ENCODE results near the gene GZMM.

GZMM gene

GRCh38 chr19:512547-513365, 31.1 kb upstream of the GZMM start:
- DNase-seq (ENCODE audit: low read depth in 2 of 2): no peak

GRCh38 chr19:513368-514165, 30.3 kb upstream of the GZMM start:
- DNase-seq (ENCODE audit: low read depth in 2 of 2): no peak

DNA sequence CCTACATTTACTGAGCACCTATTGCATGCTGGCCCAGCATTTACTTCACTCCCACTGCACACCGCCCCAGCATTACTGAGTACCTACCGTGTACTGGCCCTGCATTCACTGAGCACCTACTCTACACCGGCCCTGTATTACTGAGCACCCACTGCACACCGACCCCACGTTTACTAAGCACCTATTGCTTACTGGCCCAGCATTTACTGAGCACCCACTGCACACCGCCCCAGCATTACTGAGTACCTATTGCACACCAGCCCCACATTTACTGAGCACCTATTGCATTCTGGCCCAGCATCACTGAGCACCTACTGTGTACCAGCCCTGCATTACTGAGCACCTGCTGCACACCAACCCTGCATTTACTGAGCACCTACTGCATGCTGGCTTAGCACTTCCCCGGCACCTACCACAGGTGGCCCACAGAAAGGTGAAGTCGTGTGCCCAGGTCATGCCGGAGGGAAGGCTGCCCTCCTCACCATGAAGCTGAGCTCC, 29.6 kb upstream of the GZMM start:
- no peak for DNase-seq (ENCODE audit: low read depth in 2 of 2)

GRCh38 chr19:517721-518597, 25.9 kb upstream of the GZMM start:
- no peak for DNase-seq (ENCODE audit: low read depth in 2 of 2)

DNA sequence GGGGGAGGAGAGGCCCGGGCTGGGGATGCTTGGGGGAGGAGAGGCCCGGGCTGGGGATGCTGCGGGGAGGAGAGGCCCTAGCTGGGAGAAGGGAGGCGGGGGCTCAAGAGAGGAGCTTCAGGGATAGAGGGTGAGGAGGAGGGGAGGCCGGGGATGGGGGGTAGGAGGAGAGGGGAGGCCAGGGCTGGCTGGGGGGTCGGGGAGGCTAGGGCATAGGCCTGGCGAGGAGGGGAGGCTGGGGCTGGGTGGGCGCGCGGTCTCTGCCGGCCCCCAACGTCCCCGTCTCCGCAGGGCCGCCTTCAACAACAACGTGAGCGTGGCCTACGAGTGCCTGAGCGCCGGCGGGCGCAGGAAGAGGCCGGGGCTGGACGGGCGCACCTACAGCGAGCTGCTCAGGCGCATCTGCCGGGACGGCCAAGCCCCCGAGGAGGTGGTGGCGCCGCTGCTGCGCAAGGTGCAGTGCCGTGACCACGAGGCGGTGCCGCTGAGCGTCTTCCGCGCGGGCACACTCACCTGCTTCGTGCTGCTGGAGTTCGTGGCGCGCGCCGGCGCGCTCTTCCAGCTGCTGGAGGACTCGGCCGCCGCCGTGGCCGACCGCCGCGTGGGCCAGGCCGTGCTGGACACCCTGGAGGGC, 25.1 kb upstream of the GZMM start:
- DNase-seq (ENCODE audit: low read depth in 2 of 2): peak; percentile 52 to 58

GRCh38 chr19:519449-519865, 24.4 kb upstream of the GZMM start:
- no peak for DNase-seq (ENCODE audit: low read depth in 2 of 2)

GRCh38 chr19:522726-523125, 21.1 kb upstream of the GZMM start:
- no peak for DNase-seq (ENCODE audit: low read depth in 2 of 2)

DNA sequence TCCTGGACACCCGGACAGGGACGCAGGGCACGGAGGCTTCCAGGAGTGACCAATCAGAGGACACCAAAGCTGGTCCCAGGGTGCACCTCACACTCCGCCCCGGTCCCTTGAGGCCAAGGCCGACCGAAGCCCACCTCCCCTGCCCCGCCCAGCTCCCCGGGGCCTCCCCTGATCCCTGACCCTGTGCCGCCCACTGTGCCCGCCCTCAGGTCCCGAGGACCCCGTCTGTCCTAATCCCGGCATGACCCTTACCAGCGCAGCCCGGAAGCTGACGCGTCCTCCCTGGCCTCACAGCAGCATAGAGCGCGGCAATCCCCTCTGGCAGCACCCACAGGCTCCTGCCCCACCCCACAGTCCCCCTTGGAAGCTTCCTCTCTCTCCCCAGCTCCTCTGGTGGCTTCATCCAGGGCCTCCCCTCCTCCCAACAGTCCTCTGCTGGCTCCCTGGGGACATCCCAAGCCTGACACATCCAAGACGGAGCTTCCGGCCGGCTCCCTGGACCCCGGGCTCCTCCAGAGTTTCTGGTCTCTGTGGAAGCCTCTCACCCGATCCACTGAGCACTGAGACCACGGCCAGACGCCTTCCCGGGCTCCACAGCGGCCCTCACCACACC, 19.7 kb upstream of the GZMM start:
- DNase-seq (ENCODE audit: low read depth in 2 of 2): no peak

DNA sequence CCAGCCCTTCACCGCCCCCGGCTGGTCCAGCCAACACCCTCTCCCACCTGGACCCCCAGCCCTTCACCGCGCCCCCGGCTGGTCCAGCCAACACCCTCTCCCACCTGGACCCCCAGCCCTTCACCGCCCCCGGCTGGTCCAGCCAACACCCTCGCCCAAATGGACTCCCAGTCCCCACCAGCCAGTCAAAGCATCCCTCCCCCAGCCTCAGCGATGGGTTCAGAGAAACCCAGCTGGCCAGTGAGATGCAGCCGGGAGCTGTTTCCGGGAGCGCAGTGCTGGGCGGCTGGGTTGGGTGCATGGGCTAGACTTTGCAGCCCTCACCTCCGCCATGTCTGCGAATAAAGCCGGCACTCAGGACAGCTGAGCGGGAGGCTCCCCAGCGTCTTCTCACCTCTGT, 18.8 kb upstream of the GZMM start:
- DNase-seq (ENCODE audit: low read depth in 2 of 2): no peak

DNA sequence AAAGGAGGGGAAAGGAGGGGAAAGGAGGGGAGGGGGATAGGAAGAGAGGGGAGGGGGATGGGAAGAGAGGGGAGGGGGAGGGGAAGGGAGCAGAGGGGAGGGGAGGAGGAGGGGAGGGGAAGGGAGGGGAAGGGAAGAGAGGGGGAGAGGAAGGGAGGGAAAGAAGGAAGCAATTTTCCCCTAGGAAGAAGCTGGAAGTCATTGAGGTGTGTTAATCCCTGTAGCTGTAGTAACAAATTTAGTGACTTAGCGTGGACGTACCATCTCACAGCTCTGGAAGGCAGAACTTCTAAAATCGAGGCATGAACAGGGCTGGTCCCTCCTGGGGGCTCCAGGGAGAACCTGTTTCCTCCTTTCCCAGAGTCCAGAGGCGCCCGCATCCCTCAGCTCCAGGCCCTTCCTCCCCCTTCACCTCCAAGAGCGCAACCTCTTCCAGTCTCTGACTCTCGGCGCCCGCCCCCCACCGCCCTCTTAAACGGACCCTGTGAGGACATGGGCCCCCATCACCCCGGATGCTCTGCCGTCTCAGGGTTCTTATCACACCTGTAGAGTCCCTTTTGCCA, 17.9 kb upstream of the GZMM start:
- DNase-seq (ENCODE audit: low read depth in 2 of 2): no peak

GRCh38 chr19:530134-531008, 13.5 kb upstream of the GZMM start:
- DNase-seq (ENCODE audit: low read depth in 2 of 2): no peak

DNA sequence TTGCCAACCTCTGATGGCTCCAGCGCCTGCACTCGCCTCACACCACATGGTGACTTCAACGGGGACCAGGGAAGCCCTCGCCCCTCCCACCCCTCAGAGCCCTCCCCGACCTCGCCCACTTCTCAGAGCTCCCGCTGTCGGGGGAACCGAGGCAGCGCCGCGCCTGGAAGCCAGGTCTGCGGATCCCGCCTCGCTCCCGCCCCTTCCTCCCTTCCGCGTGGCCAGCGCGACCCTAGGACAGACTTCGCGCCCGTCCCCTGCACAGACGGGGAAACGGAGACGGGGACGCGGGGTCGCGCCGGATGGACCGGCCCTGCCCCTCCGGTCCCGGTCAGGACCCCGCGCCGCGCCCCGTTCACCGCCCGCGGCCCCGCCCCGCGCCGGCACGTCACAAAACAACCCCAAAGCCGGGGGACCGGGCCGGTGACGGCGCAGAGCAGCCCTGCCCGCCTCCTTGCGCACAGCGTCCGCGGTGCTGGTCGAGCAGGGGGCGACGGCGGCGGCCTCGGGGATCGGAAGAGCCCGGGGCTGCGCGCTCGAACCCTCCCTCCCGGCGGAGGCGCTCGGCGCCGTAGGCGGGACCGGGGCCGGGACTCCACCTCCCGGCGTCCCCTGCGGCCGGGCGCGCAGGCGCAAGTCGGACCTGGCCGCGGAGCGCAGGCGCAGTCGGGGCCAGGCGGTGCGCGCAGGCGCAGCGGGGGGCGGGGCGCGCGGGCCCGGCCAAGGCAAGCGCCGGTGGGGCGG, 12.7 kb upstream of the GZMM start:
- DNase-seq (ENCODE audit: low read depth in 2 of 2): peak; percentile 76 to 89

GRCh38 chr19:531753-532560, 11.9 kb upstream of the GZMM start, which contains the start of gene CDC34:
CDC34 (plus strand) TSS chr19:531760; CDS start chr19:531932, 172 bp downstream.
- no peak for DNase-seq (ENCODE audit: low read depth in 2 of 2)

DNA sequence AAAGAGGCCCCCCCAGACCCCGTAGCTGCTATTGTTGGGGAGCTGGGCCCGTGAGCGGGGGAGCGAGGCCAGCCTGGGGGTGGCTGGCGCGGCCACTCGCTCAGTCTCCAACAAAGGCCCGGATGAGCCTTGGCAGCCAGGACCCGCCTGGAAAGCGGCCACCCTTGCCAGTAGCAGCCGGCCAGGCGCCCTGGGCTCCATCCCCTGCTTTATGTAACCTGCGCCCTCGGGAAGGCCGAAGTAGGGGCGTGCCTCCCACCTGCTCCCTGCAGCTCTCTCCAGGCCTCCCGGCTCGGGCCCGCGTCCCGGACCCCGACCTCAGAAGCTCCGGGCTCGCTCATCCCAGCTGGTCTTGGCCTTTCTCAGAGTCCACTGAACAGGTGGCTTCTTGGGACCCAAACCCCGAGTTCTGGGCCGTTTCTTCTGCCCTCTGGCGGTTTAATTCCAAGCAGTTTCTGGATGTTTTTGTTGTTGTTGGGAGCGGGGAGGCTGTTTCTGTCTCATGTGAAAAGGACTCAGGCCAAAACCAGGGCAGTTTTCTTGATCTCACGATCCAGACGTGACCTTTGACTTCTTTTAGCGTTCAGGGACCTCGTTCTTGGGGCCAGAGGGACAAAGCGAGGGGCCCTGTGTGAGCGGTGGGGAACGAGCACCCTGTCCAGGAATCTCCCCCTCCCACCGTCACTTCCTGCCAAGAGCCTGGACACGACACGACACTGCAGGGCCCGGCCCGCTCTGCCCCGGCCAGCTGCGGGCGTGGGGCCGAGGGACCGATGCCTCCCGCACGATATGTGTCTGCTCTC, 11.1 kb upstream of the GZMM start:
- DNase-seq (ENCODE audit: low read depth in 2 of 2): peak in 1 of 2 donors; percentile 36

DNA sequence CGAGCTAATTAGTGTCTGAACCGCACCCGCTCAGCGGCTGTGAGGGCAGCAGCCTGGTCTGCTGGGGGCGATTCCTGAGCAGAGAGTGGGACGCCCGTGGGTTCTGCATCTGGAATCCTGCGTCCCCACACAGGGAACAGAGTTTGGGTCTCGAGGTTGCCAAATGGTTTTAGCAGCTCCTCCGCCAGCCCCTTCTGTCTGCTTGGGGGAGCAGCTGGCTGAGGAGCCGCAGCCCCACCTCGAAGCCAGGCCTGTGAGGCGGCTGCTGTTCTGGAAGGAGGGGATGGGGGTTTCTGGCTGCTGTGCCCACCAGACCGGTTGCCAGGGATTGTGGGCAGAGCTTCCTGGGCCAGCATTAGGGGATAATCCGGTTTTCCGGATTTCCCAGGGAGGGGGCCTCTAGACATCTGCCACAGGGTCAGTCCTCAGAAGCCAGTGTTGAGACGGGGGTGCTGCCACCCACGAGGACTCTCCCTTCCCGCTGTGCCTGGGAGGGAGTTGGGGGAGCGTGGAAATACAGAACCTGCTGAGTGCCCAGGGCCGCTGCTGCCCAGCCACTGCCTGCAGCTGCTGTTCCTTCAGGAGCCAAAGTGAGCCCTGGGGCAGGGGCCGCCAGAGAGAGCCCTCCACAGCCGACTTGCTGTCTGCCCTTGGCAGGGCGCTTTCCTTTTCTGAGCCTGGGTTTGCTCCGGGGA, 10.3 kb upstream of the GZMM start:
- no peak for DNase-seq (ENCODE audit: low read depth in 2 of 2)

DNA sequence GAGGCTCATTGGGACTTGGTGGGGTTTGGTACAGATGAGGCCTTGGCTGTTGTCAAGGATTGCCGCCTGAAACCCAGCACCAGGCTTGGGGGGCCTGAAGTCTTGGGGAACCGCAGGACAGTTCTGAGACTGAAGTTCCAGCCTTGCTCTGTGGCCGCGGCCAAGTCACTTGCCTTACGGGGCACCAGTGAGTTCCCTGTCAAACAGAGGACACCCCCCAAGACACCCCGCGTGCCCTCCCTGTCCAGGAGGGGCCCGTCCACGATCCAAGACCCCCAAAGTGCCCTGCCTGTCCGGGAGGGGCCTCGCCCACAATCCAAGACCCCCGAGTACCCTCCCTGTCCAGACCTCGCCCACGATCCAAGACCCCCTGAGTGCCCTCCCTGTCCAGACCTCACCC, 9.8 kb upstream of the GZMM start:
- no peak for DNase-seq (ENCODE audit: low read depth in 2 of 2)

Data from stimulated activated CD4-positive, alpha-beta T cell treated with anti-CD3 and anti-CD28 coated beads, Interleukin-1b, Interleukin-23, amount 100 ng/mL, for 4 hours (primary cell).